SW 1271 (cell line): ENCODE data around the gene STIP1.

Experiments
- DNase-seq, 2 experiments: peaks; one replicate each; lab custom pipeline; 2025; lab: John Stamatoyannopoulos, UW

Gene STIP1

DNA sequence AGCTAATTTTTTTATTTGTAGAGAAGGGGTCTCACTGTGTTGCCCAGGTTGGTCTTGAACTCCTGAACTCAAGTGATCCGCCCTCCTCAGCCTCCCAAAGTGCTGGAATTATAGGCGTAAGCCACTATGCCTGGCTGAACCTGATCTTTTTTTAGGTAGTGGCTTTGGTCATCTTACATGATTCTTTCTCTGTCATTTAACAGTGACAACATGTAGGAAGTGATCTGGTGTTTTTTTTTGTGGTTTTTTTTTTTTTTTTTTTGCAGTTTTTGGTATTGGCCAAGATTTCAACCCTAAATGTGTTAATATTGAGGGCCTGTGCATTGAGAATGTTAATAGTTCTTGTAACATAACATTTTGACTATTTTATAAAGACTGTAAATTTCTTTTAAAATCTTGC lies 12.5 kb downstream of the STIP1 start:
- DNase-seq = no peak

DNA sequence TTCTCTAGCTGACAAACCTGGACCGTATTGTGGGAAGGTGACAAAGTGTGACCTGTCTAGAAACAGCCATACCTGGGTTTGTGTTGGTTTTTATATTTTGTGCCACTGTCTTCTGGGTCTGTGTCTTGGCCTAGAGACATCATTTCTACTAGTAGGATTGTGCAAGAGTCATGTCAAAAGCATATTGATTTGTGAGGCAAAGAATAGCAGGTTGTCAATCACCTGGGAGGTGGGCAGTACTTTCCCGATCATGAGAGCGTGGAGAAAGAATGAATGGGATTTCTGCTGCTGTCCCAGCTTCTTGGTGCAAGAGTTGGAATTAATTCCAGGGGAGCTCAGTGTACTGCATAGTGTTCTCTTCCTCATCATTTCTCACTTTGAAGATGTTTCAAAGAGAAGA lies 15.6 kb downstream of the STIP1 start:
- no peak for DNase-seq

- DNase-seq = no peak
These were observed 17.0 kb downstream of the STIP1 start for GRCh38 chr11:64202992-64203391.

DNA sequence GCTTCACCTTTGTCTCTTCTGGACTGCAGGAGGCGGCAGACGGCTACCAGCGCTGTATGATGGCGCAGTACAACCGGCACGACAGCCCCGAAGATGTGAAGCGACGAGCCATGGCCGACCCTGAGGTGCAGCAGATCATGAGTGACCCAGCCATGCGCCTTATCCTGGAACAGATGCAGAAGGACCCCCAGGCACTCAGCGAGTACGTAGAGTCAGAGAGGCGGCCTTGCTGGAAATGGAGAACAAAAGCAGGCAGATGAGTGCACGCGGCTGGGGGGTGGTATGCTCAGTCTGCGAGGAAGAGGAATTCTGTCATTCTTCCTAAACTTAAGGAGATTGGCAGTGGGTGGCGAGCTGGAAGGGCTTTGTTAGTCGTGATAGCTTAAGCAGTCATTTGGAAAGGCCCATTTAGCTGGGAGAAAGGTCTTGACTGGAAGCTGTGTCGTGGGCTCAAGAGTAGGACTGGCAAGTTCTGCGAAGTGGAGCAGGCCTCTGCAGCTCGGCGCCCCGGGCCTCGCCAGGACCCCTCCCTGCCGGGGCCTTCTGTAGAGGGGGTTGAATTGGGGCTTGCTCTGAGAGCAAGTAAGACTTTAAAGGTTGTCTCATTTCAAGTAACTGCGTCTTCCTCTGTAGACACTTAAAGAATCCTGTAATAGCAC lies 17.6 kb downstream of the STIP1 start:
- no peak for DNase-seq

GRCh38 chr11:64204080-64204440 lies 18.1 kb downstream of the STIP1 start:
- DNase-seq = no peak

DNA sequence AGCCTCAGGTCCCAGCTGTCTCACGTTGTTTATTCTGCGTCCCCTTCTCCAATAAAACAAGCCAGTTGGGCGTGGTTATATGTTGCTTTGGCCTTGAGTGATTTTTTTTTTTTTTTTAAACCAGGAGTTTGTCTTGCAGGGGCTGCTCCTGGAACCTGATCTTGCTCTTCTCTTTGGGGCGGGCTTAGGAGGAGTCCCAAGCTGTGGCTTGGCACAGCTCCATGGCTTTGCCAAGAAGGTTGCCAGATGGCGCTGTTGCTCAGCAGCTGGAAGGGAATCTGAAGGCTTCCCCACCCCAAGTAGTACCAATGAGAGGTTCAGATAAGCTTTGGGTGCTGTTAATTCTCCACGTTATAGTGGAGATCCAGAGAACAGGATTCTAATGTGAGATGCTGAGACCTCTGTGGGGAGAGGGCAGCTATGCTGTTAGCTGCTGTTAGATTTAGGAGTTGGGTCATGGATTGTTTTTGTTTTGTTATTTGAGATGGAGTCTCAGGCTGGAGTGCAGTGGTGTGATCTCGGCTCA lies 18.6 kb downstream of the STIP1 start:
- DNase-seq = peak; percentile 71 to 79

DNA sequence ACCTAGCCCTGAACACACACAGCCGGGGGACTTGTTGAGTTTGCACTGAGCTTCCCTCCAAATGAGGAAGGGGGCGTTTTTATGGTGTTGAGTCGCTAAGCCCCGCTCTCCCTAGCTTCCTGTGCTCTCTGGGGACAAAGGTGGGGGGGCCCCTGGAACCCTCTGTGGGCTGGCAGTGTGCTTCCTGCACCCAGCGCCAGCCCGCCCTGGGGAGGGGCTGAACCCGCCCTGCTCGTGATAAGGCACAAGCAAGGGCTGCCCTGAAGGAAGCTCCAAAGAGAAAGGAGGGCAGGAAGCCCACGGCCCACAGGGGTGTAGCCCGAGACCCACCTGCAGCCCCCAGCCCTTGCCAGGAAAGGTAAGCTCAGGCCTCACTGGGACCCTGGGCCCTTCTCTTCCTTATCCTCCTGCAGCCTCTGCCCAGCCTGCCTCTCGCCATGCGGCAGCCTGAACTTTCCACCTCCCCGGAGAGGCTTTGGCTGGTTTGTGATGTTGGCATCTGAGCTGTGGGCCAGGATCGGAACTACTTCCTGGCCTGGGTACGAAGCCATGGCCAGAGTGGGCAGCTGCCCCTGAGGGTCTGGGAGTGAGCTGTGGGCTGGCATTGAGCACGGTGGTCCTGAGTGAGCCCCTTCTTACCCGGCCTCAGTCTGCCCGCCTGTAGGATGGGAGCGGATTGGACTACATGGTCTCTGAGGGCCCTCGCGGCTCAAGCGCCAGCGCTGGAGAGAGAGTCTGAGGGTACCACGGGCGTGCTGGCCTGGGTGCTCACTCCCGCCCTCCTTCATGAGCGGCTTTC lies 20.7 kb downstream of the STIP1 start, which contains the start of gene FERMT3:
Gene FERMT3 (plus strand): TSS at position 265 of the 799 bp plus-strand sequence. CDS start 644 bp downstream, outside the sequence.
- DNase-seq = no peak

DNA sequence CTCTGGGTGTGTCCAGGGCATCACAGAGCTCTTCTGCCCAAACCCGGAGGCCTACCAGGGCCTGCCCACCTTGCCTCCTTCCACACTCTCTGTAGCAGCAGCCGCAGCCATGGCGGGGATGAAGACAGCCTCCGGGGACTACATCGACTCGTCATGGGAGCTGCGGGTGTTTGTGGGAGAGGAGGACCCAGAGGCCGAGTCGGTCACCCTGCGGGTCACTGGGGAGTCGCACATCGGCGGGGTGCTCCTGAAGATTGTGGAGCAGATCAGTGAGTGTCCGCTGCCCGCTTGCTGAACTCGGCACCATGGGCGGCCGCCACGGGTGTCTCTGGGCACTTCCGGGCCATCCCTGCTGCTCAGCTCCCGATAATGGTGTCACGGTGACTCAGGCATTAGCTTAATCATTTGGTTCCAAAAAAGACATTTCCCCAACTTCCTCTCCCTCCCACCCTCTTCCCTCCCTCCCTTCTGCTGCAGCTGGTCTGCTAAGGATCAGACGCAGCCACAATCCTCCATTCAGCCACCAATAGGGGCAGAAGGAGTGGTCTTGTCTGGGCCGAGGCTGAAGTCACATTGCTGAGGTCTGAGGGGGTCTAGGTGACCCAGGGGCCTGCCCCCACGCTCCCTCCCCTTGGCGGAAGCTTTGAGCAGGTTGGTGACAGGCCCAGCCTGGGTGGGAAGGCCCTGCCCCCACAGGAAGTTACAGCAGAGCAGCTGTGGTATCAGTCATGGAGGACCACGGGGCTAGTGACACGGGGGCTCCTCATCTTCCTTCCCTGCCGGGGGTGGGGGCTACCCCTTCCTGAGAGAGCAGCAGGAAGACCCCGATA lies 21.5 kb downstream of the STIP1 start:
- no peak for DNase-seq

GRCh38 chr11:64208086-64208795 lies 22.3 kb downstream of the STIP1 start:
- DNase-seq = no peak

DNA sequence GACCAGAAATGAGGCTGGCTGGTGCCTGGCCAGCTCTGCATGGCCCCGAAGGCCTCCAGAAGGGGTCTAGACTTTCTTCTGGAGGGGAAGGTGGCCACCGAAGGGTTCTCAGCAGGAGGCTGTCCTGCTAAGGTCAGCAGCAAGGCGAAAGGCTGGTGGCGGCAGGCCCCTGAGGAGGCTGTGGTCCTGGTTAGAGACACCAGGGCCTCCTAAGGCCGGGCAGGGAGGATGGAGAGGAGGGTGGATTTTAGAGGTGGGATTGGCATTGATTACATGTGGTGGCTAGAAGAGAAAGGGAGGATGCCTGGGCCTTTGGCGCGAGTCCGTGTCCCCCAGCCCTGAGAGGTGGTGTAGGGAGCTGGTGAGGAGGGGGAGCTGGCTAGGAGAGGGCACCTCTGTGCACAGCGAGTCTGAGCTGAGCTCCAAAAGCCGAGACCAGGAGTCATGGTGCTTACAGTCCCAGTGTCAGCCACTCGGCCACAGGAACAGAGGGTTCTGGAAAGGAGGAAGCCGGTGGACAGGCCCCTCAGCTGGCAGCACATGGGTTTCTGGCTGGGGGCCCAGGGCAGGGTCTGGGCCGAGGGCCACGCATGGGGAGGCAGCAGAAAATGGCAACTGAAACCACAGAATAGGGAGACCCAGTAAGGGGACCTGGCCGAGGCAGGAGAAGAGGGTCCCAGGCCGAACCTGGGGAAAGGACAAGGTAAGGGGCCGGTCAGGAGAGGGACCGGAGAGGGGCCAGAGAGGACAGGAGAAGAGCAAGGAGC lies 23.0 kb downstream of the STIP1 start:
- DNase-seq = no peak

DNA sequence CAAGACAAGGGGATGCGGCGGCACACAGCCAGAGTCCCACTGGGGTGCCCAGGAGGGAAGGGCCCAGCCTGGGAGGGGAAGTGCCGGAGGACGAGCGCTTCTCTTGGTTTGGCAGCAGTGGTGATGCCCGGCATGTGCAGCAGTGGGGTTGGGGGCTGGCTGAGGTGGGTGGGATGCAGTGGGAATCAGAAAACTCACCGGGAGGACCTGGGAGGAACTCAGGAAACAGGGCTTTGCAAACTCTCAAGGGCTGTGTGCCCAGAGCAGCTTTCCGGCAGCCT lies 23.5 kb downstream of the STIP1 start:
- DNase-seq = no peak

DNA sequence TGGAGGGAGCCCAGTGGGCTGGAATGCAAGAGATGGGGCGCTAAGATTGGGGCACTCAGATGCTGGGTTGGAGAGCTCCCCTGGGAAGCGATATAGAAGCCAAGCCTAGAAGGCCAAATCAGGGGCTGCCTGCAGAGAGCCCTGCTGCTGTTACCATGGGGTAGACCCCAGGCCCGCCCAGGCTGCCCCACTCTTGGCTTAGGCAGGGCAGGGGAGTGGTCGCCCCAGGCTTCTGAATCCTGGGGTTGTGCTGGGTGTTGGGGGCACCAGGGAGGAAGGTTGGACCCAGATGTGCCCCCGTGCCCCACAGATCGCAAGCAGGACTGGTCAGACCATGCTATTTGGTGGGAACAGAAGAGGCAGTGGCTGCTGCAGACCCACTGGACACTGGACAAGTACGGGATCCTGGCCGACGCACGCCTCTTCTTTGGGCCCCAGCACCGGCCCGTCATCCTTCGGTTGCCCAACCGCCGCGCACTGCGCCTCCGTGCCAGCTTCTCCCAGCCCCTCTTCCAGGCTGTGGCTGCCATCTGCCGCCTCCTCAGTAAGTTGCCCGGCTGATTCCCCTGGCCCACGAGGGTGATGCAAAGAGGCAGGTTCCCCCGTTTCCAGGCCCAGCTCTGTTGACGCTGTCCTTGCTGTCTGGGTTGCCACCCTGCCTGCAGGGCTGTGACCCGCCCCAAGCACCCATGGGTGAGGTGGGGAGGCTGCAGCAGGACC lies 24.5 kb downstream of the STIP1 start:
- DNase-seq = no peak

- no peak for DNase-seq
These were observed 25.4 kb downstream of the STIP1 start for GRCh38 chr11:64211181-64211872.

GRCh38 chr11:64216879-64217278 lies 30.9 kb downstream of the STIP1 start:
- DNase-seq = no peak

DNA sequence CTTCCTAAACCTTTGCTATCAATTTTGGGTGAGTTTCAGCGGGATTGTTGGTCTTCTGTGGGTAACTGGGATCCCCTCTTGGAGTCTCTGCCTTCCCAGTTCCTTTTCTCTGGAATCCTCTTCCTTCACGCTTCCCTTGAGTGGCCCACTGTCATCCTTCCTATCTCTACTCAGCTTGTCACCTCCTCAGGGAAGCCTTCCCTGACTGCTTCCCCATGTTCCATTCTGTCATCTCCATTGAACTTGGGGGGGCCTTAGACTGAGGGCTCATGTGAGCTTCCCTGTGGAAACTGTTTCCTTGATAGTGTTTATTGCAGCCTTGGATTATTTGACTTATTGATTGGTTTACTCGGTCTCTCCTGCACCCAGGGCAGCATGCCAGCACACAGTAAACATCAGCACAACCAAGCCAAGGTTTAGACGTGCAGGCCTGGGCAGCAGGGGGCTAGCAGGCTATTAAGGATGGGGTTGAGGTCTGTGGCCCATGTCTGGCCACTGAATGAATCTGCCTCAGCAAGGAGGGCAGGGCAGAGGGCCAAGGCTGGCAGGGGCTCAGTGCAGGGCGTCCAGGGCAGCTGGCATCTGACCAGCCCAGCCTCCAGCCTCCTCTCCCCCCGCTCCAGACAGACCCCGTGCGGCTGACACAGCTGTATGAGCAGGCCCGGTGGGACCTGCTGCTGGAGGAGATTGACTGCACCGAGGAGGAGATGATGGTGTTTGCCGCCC lies 32.8 kb downstream of the STIP1 start:
- no peak for DNase-seq

DNA sequence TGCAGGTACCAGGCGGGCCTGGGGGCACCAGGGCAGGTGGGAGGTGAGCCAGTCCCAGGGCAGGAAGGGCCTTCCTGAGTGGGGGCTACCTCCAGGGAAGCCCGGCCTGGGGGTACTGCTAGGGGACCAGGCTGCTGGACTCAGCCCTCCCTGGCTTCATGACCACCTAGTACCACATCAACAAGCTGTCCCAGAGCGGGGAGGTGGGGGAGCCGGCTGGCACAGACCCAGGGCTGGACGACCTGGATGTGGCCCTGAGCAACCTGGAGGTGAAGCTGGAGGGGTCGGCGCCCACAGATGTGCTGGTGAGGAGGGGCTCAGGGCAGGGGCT lies 33.3 kb downstream of the STIP1 start:
- no peak for DNase-seq

GRCh38 chr11:64219755-64220154 lies 33.8 kb downstream of the STIP1 start:
- DNase-seq = no peak

DNA sequence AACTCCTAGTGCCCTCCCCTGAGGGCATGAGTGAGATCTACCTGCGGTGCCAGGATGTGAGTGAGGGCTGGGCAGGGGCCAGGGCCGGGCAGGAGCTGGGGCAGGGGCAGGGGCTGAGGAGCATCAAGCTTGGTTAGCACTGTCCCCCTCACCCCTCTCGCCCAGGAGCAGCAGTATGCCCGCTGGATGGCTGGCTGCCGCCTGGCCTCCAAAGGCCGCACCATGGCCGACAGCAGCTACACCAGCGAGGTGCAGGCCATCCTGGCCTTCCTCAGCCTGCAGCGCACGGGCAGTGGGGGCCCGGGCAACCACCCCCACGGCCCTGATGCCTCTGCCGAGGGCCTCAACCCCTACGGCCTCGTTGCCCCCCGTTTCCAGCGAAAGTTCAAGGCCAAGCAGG lies 34.3 kb downstream of the STIP1 start:
- DNase-seq = no peak

DNA sequence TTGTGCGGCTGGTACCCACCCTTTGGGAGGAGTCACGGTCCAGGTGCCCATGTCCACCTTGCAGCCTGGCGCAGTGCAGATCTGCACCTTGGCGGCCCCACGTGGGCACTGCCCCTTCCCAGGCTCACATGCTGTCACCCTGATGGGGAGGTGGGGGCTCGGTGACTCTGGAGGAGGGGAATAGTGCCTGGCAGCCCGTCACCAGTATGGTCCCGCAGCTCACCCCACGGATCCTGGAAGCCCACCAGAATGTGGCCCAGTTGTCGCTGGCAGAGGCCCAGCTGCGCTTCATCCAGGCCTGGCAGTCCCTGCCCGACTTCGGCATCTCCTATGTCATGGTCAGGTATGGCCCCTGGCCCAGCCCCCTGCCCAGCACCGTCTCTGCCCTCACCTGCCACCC lies 34.8 kb downstream of the STIP1 start:
- no peak for DNase-seq

DNA sequence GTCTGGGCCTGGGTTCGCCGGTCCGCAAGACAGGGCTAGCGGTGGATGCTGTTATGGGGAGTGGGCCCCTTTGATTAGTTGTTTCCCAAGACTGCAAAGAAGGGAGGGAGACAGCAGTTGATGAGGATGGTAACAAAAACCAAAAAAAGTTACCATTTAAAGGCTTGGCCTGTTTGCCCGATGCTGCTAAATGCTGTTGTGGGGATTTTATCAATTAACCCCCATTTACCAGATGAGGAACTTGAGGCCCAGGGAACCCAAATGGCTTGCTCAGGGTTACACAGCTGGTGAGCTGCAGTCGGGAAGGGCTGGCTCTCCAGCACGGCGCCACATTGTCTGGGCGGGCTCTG lies 36.7 kb downstream of the STIP1 start:
- no peak for DNase-seq
